HL-60/S4 treated with retinoic acid at 250 ng/mL for 4 days and 3 days (cell line): ENCODE data around the gene TNRC18.

Source experiments
- in situ Hi-C: fragments of 300-500 bp; cut with MboI; formaldehyde crosslinking; loops from 2 replicates; pipeline ENCODE4 v1.7.0; 2022; ENCODE audit warnings: low sequenced_read_pairs

The TNRC18 gene

DNA sequence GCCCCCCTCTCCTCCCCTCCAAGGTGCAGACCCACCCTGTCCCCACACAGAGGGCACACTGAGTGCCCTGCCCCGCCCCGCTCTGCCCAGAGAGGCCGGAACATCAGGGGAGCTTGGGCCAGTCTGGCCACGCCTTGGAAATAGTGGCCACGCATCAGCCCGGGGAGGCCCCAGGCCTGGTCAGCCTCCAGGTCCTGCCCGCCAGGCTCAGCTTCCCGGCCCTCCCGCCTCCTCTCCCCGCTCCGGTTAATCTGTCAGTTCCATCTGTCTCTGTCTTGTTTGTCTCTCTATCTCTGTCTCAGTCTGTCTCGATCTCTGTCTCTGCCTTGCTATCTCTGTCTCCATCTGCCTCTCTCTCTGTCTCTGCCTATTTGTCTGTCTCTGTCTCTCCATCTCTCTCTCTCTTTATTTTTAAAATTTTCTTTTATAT is 28.9 kb upstream of the TNRC18 start:
- in situ Hi-C loops, result loop anchor here (25.0 kb wide), 1 partner anchor 215 kb away; no protein-coding TSS in a partner anchor

DNA sequence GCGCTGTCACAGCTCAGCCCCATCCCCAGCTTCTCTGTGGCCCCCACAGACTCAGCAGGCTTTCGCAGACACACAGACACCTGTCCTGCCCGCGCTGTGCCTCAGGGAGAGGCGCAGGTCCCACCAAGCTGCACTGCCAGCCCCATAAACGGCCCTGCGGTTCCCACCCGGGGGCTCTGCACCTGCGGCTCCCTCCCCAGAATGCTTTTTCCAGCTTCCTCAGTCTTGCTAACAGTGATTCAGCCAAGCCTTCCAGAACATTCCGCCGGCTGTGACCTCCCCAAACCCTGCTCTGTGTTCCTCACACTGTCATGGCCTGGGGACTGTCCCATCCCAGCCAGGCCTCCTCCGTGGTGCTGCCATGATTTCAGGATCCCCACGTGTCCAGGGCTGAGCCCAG is 27.8 kb upstream of the TNRC18 start:
- in situ Hi-C loops, result loop anchor here (25.0 kb wide), 1 partner anchor 214 kb away; no protein-coding TSS in a partner anchor

DNA sequence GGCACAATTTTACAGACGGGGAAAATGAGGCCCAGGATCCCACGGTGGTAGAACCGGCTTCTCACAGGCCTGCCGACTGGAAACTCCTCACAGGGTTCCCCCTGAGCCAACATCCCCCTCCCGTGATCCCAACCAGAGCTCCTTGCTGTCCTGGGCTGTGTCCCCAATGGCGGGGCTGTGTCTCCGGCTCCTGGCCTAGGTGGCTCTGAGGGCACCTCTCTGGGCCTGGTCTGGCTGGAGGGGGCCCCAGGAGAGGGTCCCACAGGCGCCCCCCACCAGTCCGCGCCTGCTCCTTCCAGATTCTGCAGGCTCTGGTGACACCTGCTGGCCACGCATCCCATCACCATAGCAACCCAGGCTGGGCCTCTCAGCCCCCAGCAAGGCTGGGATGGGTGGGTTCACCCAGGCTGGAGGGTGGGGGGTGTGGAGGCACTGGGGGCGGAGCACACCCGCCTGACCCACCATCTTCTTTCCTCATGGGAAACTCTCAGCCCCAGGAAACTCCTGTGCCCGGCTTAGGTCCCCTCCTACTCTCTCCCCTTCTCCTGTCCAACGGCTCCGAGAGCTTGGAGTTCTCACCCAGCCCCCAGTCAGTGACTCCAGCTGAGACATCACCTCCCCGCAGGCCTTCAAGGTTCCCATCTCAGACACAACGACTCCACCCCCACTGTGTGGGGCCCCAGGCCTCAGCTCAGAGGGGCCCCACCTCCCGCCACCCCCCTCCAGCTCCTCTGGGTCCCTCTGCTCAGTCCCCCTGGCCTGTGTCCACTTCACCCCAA is 27.1 kb upstream of the TNRC18 start:
- in situ Hi-C loops, result loop anchor here (25.0 kb wide), 1 partner anchor 213 kb away; no protein-coding TSS in a partner anchor

DNA sequence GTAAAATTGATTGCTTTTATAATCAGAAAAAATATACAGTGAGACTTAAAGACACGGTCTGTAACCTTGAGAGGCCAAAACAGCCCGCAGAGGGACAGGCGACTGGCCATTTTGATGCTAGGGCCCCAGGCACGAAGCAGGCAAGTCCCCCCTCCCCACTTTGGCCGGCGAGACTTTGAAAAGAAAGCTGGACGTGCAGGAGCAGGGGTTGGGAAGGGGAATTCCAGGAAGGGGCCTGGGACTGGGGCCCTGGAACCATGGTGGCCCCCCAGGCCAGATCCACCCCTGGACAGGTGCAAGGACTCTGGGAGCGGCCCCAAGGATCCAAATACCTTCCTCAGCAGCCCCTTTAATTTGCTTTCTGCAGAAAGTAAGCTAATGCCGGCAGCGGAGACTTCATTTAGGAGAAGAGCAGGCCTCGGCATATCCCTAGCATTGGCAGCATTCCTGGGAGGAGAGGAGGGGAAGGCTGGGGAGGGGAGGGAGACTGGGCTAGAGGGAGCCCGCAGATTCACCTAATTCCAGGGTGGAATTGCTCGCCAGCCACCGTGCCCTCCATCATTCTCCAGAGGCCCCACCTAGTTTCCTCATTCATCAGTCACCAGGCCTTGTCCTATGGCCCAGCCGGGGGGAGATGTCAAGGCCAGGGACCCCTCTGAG is 24.9 kb upstream of the TNRC18 start:
- in situ Hi-C loops, result no loop called here

DNA sequence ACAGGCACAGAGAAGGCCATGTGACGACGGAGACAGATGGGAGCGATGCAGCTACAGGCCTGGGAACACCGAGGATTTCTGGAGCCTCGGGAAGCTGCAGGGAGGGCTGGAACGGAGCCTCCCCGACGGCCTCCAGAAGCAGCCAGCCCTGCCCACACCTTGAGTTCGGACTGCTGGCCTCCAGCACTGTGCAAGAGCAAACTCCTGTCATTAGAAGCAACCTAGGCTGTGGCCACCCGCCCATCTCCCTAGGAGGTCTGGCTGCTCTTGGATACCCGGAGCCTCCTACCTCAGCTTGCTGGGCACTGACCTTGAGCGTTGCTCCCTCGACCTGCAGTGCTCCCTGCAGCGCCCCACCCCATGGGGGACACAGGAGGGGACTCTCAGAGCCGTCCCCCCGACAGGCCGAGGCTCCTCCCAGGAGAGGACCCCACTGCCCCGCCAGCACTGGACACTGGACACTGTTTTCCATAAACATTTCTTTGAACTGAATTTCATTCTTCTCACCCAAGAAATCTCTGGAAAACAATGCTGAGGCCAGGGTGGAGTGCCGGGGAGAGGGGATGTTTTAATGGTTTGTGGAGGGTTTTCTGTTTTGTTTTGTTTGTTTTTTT is 22.5 kb upstream of the TNRC18 start:
- in situ Hi-C loops, result no loop called here

DNA sequence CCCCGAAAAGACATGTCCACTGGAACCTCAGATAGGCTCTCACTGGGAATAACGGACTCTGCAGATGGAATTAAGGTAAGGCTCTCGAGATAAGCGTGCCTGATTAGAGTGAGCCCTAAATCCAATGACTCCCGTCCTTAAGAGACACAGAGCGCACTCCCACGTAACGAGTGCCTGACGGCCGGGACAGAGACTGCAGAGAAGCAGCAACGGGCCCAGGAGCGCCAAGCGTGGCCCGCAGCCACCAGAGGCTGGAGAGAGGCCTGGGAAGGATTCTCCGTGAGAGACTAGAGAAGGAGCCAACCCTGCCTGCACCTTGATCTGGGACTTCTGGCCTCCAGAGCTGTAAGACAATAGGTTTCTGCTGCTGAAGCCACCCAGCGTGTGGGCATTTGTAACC is 20.0 kb upstream of the TNRC18 start:
- in situ Hi-C loops, result no loop called here

DNA sequence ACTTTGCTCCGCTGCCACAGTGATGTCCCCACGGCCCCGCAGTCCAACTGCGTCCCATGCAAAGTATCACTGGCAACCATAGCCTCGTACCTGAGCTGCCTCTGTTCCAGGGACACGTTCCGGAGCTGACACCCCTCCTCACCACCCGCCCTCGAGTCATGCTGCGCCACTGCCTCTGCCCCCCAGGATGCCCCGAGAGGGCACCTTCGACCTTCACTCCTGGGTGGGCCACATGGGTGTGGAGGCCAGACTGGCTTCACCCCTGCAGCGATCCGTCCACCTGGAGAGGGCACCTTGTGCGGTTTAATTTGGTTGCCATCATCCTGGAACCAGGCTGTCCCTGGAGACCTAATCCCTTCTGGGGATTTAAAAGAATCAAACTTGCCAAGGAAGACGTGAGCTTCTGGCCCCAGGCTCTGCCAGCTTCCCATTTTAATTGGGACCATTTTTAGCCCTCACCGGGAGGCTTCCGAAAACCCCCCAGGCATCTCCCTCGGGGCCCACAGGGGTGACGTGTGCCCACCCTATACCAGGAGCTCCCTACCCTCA is 19.2 kb upstream of the TNRC18 start:
- in situ Hi-C loops, result no loop called here

DNA sequence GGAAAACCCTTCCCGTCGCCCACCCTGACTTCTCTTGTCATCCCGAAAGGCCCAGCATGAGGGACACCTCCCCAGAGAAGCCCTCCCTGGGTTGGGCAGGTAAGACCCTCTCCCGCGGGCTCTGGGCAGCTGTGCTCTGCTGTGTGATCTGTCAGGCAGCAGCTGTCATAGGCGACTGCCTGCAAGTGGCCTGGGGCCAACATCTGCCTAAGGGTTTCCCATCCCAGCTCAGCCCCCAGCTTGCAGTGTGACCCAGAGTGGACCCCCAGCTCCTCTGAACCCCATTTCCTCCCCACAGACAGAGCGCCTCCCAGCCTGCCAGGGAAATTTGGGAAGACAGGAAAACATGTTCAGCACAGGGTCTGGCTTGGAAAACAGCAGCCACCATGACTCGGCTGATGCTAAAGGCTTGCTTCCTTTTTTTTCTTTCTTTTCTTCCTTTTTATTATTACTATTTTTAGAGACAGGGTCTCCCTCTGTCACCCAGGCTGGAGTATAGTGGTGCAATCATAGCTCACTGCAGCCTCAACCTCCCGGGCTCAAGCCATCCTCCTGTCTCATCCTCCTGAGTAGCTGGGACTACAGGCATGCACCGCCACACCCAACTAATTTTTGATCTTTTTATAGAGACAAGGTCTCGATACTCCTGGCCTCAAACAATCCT is 18.3 kb upstream of the TNRC18 start:
- in situ Hi-C loops, result no loop called here

DNA sequence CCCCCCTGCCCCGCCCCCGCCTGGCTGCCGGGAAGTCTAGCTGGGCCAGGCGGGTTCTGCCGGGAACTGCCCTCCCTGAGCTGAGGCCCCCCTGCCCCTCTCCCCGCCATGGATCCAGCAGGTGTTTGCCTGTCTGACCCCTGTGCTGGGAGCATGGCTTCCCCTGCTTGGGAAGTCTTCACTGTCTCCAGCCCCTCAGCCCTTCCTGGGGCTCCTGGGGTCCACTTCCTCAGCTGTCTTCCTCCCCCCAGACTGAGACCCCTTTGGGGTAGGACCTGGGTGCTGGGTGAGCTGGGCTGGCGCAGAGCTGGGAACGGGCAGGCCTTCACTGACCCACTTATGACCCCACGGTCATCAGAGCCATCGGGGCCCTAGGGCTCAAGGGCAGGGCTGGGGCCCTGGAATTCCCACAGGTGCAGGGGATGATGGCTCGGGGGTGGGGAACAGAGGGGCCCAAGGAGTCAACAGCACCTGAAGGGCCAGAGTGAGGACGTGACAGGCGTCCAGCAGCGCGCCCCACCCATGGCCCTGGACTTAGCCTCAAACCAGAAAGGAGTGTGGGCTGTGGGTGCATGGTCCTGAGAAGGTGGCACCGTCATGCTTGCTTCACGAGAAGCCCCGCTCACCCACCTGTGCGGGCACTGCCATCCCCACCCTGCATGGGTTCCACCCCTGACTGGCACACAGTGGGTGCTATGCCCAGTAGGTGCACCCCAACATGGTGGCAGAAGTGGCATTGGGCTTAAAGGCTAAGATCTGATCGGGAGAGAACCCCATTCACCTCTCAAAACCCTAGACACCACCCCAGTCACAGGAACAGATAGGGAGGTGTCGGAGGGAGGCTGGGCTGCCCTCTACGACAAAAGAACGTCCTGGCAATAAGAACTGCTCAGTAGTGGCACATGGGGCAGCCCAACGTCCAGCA is 16.2 kb upstream of the TNRC18 start:
- in situ Hi-C loops, result no loop called here

DNA sequence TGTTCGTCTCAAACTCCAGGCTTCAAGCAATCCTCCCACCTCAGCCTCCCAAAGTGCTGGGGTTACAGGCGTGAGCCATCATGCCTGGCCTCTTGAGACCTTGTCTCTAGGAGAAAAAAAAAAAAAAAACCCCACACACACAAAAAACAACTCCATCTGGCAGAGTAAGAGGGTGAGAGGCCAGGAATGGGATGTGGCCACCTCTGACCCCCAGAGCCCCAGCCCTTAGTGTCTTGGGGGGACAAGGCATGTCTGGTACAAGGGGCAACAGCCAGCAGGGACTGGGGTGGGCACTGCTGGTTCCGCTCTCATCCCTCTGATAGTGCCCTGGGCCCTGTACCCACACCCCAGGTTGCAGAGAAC is 15.6 kb upstream of the TNRC18 start:
- in situ Hi-C loops, result no loop called here

DNA sequence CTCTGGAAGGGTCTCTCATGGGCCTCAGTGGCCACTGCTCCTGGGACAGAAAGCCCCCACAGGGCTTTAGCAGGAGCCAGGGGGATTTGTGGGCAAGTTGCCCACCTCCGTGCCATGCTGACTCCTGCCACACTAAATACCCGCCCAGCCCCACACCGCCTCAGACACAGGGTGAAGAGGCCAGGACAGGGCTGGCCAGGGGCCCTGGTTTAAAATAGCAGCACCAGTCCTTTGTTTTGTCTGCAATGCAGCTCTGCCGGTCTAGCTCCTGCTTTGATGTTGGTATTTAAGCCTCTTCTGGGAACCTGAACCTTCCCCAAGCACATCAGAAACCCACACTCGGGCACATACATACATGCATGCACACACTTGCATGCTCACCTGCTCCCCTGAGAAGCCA is 14.4 kb upstream of the TNRC18 start:
- in situ Hi-C loops, result no loop called here

DNA sequence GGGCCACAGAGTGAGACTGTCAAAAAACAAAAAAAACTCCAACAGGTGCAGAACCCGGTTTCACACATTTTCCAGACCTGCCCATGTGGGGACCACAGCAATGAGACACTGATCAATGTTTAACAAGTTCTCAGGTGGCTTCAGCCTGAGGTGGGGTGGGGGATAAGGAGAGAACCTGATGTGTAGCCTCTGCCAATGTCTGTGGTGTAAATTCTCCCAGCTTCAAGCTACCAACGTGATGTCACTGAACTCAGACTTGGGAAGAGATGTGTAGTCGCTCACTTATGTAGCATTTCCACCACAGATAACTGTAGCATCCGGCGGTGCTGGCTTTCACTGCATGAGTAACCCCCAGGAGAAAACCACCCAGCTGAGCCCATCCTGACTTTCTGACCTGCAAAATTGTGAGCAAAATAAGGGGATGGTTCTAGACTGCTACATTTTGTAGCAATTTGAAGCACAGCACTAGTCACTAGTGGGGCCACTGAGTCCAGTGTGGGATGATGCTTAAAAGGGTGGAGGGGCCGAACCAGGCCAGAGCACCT is 13.8 kb upstream of the TNRC18 start:
- in situ Hi-C loops, result no loop called here

DNA sequence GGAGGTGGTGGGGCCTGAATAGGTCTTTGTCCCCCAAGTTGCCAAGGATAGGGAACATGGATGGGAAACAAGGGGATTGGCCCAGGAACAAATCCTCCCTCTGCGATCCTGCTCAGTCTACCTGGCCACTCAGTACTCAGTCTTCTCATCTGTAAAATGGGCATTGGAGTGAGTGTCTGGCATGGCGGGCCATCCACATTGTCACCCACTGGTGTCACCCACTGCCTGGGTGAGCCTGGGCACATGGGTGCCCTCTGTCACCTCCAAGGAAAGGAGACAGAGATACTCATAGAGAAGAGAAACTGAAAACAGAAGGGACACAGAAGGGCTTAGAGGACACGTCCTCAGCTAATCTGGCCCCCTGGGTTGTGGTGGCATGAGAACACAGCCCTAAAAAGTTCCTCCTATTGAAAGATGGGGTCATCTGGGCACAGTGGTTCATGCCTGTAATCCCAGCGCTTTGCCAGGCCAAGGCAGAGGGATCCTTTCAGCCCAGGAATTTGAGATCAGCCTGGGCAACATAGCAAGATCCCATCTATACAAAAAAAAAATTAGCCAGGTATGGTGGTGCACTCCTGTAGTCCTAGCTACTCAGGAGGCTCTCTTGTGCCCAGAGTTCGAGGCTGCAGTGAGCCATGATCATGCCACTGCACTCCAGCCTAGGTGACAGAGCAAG is 12.5 kb upstream of the TNRC18 start:
- in situ Hi-C loops, result no loop called here

DNA sequence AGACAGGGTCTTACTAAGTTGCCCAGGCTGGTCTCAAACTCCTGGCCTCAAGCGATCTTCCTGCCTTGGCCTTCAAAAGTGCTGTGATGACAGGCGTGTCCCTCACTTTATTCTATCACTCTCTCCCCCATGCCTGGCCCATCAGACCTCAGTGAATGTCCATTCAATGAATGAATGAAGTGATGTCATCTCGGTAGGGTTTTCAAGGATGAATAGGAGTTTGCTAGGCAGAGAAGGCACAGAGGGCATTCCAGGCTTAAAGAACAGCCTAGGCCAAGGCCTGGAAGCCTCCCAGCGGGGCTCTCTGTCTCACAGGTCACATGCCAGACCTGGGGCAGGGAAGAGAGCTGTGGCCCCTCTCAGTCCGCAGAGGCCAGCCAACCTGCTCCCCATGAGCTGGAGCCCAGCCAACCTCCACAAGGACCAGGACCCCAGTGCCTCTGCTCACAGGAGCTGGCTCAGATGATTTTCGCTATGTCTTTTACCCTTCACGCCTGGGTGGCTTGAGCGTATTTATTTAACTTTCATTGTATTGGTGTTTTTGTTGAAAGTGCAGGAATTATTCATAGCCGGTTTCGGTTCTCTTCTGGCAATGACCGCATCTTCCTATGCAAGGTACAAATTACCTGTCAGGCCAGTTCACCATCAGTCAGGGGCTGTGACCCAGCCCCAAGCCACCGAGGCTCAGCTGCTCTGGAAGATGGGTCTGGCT is 11.8 kb upstream of the TNRC18 start:
- in situ Hi-C loops, result no loop called here

DNA sequence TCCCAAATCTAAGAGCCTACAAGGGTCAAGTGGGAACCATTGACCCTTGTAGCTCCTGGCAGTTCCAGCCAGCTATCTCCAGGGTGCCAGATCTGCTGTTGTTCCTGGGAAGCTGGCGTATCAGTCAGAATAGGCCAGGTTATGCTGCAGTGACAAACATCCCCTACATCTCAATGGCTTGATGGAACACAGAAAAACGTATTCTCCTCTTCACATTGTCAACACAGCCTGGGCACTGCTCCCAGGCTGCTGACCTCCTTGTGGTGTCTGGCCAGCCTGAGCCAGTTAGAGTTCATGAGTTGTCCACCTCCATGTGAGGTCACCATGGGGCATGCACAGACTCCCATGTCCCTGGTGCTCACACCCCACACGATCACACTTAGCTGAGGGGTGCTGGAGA is 9.5 kb upstream of the TNRC18 start:
- in situ Hi-C loops, result no loop called here

DNA sequence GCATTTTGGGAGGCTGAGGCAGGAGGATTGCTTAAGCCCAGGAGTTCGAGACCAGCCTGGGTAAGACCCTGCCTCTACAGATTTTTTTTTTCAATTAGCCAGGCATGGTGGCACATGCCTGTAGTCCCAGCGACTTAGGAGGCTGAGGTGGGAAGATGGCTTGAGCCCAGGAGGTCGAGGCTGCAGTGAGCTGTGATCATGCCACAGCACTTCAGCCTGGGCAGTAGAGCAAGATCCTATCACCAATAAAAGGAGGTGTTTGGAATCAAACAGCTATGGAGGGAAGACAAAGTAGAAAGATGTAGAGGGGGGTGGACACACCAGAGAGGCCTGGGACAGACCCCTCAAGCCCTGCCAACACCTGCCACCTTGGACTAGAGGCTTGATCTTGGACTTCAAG is 9.1 kb upstream of the TNRC18 start:
- in situ Hi-C loops, result no loop called here

DNA sequence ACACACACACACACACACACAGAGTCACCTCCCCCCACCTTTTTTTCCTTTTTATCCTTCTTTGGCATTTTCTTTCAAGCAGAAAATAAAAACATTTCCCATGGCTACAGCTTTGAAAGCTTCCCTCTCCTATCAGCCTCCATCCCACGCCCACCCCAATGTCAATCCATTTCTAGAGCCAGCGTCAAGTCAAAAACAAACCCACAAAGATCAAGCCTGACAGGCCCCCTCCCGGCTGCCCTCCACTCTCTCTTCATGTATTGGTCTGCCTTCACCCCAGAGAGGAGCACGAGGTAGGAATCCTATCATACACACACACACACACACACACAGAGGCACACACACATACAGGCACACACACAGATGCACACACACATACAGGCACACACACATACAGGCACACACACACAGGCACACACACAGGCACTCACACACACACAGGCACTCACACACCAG is 8.0 kb upstream of the TNRC18 start:
- in situ Hi-C loops, result no loop called here

DNA sequence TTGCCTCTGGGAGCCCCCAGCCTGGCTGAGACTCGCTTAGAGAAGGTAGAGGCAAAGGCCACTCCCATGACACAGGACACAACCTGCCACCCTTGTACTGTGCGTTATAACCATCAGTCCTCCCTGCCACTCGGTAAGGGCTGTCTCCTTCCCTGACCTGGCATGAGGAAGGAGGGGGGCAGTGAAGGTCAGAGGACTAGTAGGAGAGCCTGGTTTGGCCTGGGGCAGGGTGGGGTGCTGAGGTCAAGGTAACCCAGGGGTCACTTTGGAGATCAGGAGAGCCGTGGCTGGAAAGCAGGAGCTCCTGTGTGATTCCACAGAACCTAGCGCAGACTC is 6.9 kb upstream of the TNRC18 start:
- in situ Hi-C loops, result no loop called here
